ENCODE data around the gene MAOB. TPM values are rescaled to one million over a fixed set of nuclear protein-coding genes. Genes with fewer than 3 reads are reported as not detected.

MAOB gene
- total and polyA plus RNA-seq, 9 of the 15 experiments (the other 6 are each of a cell fraction or from before 2014, with no cell fraction given) = 0.05 to 0.09 TPM; not detected in 7

- DNase-seq (ENCODE audit: extremely low read depth in 1 of 4, low spot score in 3 of 4) = no peak
- H3K27me3 ChIP-seq (ENCODE audit: control insufficient read depth in 2 of 2, insufficient read depth in 2 of 2, low read length in 2 of 2) = no peaks in the 10 kb centered on the region
- in situ Hi-C loops (cut with MboI) (no loop called here), intact Hi-C loops (cut with micrococcal nuclease) (no loop called here)
- no peak overlapping the region for H3K9ac ChIP-seq (ENCODE audit: insufficient read depth in 1 of 2, low read depth in 2 of 2, low read length in 2 of 2)
- POLR2A ChIA-PET = no interaction called here
- no peak for TF ChIP-seq TEAD2 (tag; IDR thresholded peaks at IDR 0.05)
- TF ChIP-seq TEAD1 (CRISPR knock-in tag; IDR thresholded peaks at IDR 0.05) = no peak
- TF ChIP-seq HMG20A (CRISPR knock-in tag; conservative IDR thresholded peaks at IDR 0.05) = no peak
- no peak for TF ChIP-seq KLF6 (CRISPR knock-in tag; IDR thresholded peaks at IDR 0.05; ENCODE audit: borderline replicate concordance)
- TF ChIP-seq BRD9 (IDR thresholded peaks at IDR 0.05; ENCODE audit: low read depth, partially characterized antibody) = no peak
- no peak for TF ChIP-seq EP400 (IDR thresholded peaks at IDR 0.05)
- no peak for TF ChIP-seq ILK (tag; IDR thresholded peaks at IDR 0.05; ENCODE audit: borderline replicate concordance, low read depth)
- no peak for TF ChIP-seq SAFB (IDR thresholded peaks at IDR 0.05; ENCODE audit: borderline replicate concordance, low read depth, low read length)
- no peak for TF ChIP-seq ETV1 (tag; conservative IDR thresholded peaks at IDR 0.05; ENCODE audit: low read depth)
- no peak for TF ChIP-seq U2AF1 (optimal IDR thresholded peaks at IDR 0.05; ENCODE audit: low read depth, low read length)
- no peak for TF ChIP-seq ETS2 (tag; IDR thresholded peaks at IDR 0.05; ENCODE audit: borderline replicate concordance, poor library complexity, severe bottlenecking)
- TF ChIP-seq CLOCK (CRISPR knock-in tag; IDR thresholded peaks at IDR 0.05; ENCODE audit: borderline replicate concordance) = no peak
- WGBS (ENCODE audit: insufficient coverage, low coverage, missing lambda C conversion rate) = 0% methylated on average over 1 of the region's 1 CpG
- H3K4me1 ChIP-seq (replicated peaks in 1 of 2; ENCODE audit: control insufficient read depth in 2 of 2, insufficient read depth in 2 of 2, low read length in 2 of 2) = no peaks in the 10 kb centered on the region
- CTCF ChIA-PET (ENCODE audit: low intra/inter-chr PET ratio) = no interaction called here
- H3K9me3 ChIP-seq (replicated peaks; ENCODE audit: control insufficient read depth, insufficient read depth, low read depth, low read length) = no peaks in the 10 kb centered on the region
- no TSS peak for BruUV-seq (replicated peaks)
- no peaks in the 10 kb centered on the region for H3K36me3 ChIP-seq (ENCODE audit: control insufficient read depth, insufficient read depth, low read length)
- no peaks in the 10 kb centered on the region for H4K20me1 ChIP-seq (replicated peaks; ENCODE audit: control insufficient read depth, insufficient read depth, low read length)
- FAIRE-seq = no peak
- H3K4me2 ChIP-seq (ENCODE audit: insufficient read depth, low read length) = no peak overlapping the region
- H3K4me3 ChIP-seq = no peak overlapping the region
- no peak for ATAC-seq
- H3K79me2 ChIP-seq (ENCODE audit: control insufficient read depth, insufficient read depth, low read length) = no peaks in the 10 kb centered on the region
- H3K9me1 ChIP-seq (ENCODE audit: control insufficient read depth, insufficient read depth, low read length) = no peaks in the 10 kb centered on the region
- no peak overlapping the region for H2AFZ ChIP-seq (ENCODE audit: low read depth, low read length)
- no peak overlapping the region for H3K27ac ChIP-seq (ENCODE audit: extremely low read depth, low read depth, low read length)
Measured at GRCh38 chrX:43892336-43892870, 10.2 kb upstream of the MAOB start.

Data from K562 (cell line).